ENCODE data around the gene DNAH8. TPM values are rescaled to one million over a fixed set of nuclear protein-coding genes. Genes with fewer than 3 reads are reported as not detected.

The DNAH8 gene
- polyA plus RNA-seq, 3 donors = not detected

DNA sequence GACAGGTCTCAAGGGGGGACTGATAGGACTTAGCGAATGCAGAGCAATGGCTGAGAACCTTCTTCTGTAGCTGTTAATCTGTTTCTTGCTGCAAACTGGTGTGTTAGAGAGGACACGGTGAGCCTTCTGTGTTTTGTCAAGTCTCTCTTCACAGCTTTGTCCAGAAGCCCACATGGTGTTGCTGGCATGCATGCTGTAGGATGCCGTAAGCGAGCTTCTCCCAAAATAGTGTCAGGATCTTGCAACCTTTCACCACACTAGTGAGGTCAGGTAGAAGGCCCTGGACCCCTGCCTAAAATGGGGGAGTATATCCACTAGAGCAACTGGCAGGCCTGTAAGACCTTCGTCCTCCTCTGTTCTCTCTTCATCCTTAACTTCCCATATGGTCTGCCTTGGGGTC, 281.6 kb downstream of the DNAH8 start:
- Mint-ChIP-seq H3K4me3 (no peak overlapping the region), H3K27me3 (ENCODE audit: low read depth in 3 of 3) (peaks cover 9 to 20% (median 17%) of the 10 kb centered on the region in 3 donors), H3K36me3 (no peaks in the 10 kb centered on the region), H3K4me1 (no peaks in the 10 kb centered on the region), H3K27ac (no peak overlapping the region), H3K9me3 (no peaks in the 10 kb centered on the region)
- intact Hi-C loops (cut with micrococcal nuclease) = no loop called here
- Histone ChIP-seq H3K79me2 (ENCODE audit: insufficient read depth, low read length) (no peaks in the 10 kb centered on the region), H3K9me3 (replicated peaks in 1 of 2; ENCODE audit: control insufficient read depth in 1 of 2, insufficient read depth in 1 of 2, low read length in 2 of 2) (no peaks in the 10 kb centered on the region), H3K27ac (ENCODE audit: low read depth in 1 of 2, low read length in 2 of 2) (no peak overlapping the region), H3K27me3 (ENCODE audit: control insufficient read depth in 2 of 2, insufficient read depth in 2 of 2, low read length in 2 of 2) (peaks cover 3 to 7% of the 10 kb centered on the region in 2 donors), H4K20me1 (ENCODE audit: insufficient read depth, low read length) (no peaks in the 10 kb centered on the region), H3K9ac (ENCODE audit: insufficient read depth, low read length, poor library complexity, severe bottlenecking) (no peak overlapping the region), H2AFZ (ENCODE audit: insufficient read depth, low read depth, low read length, poor library complexity, severe bottlenecking) (no peak overlapping the region), H3K4me1 (ENCODE audit: control insufficient read depth in 1 of 2, insufficient read depth in 2 of 2, low read length in 2 of 2) (no peaks in the 10 kb centered on the region), H3K4me2 (replicated peaks; ENCODE audit: extremely low read depth, low read length, poor library complexity, severe bottlenecking) (no peak overlapping the region), H3K4me3 (replicated peaks in 1 of 3; ENCODE audit: low read depth in 2 of 3, low read length in 3 of 3) (no peak overlapping the region), H3K36me3 (replicated peaks in 1 of 2; ENCODE audit: control insufficient read depth in 1 of 2, insufficient read depth in 2 of 2, low read length in 2 of 2) (no peaks in the 10 kb centered on the region)
- TF ChIP-seq CTCF (IDR thresholded peaks at IDR 0.05) = no peak
- 77% methylated on average over 4 of the region's 5 CpGs for WGBS (ENCODE audit: insufficient coverage)
- DNase-seq = no peak

GRCh38 chr6:38997128-38997761, 282.1 kb downstream of the DNAH8 start:
- Histone ChIP-seq H3K9me3 (replicated peaks in 1 of 2; ENCODE audit: control insufficient read depth in 1 of 2, insufficient read depth in 1 of 2, low read length in 2 of 2) (no peaks in the 10 kb centered on the region), H3K4me2 (replicated peaks; ENCODE audit: extremely low read depth, low read length, poor library complexity, severe bottlenecking) (no peak overlapping the region), H3K4me1 (ENCODE audit: control insufficient read depth in 1 of 2, insufficient read depth in 2 of 2, low read length in 2 of 2) (no peaks in the 10 kb centered on the region), H3K79me2 (ENCODE audit: insufficient read depth, low read length) (no peaks in the 10 kb centered on the region), H4K20me1 (ENCODE audit: insufficient read depth, low read length) (no peaks in the 10 kb centered on the region), H3K4me3 (replicated peaks in 1 of 3; ENCODE audit: low read depth in 2 of 3, low read length in 3 of 3) (no peak overlapping the region), H3K27me3 (ENCODE audit: control insufficient read depth in 2 of 2, insufficient read depth in 2 of 2, low read length in 2 of 2) (peaks cover 3 to 11% of the 10 kb centered on the region in 2 donors), H3K27ac (ENCODE audit: low read depth in 1 of 2, low read length in 2 of 2) (no peak overlapping the region), H3K9ac (ENCODE audit: insufficient read depth, low read length, poor library complexity, severe bottlenecking) (no peak overlapping the region), H2AFZ (ENCODE audit: insufficient read depth, low read depth, low read length, poor library complexity, severe bottlenecking) (no peak overlapping the region), H3K36me3 (replicated peaks in 1 of 2; ENCODE audit: control insufficient read depth in 1 of 2, insufficient read depth in 2 of 2, low read length in 2 of 2) (no peaks in the 10 kb centered on the region)
- Mint-ChIP-seq H3K9me3 (no peaks in the 10 kb centered on the region), H3K27ac (peak overlapping the region in 1 of 7 donors; percentile 4), H3K36me3 (no peaks in the 10 kb centered on the region), H3K4me3 (no peak overlapping the region), H3K4me1 (no peaks in the 10 kb centered on the region), H3K27me3 (ENCODE audit: low read depth in 3 of 3) (peaks cover 10 to 20% (median 18%) of the 10 kb centered on the region in 3 donors)
- intact Hi-C loops (cut with micrococcal nuclease) = no loop called here
- peak; percentile 19 for TF ChIP-seq CTCF (IDR thresholded peaks at IDR 0.05)
- DNase-seq = no peak
- no CpG with 5 or more reads among the region's 2 CpGs for WGBS (ENCODE audit: insufficient coverage)

Data from CD14-positive monocyte (primary cell).